GM12872 (cell line): ENCODE measurements around the gene LIN54.

Experiments
- TF ChIP-seq, protein P1 (sequence below): IDR thresholded peaks from 3 replicates; pipeline ENCODE4 v1.5.1; 2011; ENCODE audit warnings: low read depth, mild to moderate bottlenecking, low read length, moderate library complexity; ENCODE audit not compliant: insufficient read depth

Gene LIN54

GRCh38 chr4:83034630-83035494 lies 24.2 kb upstream of the LIN54 start, which contains the start of gene COPS4:
TSS of gene COPS4 (plus strand) at chr4:83035183. CDS start at chr4:83035225, 42 bp downstream.
- TF ChIP-seq, protein P1, sequence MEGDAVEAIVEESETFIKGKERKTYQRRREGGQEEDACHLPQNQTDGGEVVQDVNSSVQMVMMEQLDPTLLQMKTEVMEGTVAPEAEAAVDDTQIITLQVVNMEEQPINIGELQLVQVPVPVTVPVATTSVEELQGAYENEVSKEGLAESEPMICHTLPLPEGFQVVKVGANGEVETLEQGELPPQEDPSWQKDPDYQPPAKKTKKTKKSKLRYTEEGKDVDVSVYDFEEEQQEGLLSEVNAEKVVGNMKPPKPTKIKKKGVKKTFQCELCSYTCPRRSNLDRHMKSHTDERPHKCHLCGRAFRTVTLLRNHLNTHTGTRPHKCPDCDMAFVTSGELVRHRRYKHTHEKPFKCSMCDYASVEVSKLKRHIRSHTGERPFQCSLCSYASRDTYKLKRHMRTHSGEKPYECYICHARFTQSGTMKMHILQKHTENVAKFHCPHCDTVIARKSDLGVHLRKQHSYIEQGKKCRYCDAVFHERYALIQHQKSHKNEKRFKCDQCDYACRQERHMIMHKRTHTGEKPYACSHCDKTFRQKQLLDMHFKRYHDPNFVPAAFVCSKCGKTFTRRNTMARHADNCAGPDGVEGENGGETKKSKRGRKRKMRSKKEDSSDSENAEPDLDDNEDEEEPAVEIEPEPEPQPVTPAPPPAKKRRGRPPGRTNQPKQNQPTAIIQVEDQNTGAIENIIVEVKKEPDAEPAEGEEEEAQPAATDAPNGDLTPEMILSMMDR, result no peak

GRCh38 chr4:83029688-83030087 lies 19.1 kb upstream of the LIN54 start:
- TF ChIP-seq, protein P1, result no peak

DNA sequence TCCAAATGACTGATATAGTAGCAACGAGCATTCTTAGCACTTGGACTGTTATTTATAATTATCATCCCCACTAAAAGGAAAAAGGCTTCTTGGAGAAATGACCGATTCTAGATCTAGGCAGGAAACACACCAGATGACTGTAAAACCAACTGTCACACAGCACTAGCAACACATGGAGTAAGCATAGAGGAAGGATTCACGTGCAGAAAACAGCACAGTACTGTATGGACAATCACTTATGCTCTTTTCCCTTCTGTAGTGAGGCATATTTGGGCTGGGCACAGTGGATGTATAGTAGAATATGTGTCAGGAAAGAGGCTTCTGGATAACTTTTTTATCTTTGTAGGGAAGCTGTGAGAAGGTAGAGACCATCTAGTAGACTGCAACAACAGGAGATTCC lies 18.4 kb upstream of the LIN54 start:
- TF ChIP-seq, protein P1, result no peak

DNA sequence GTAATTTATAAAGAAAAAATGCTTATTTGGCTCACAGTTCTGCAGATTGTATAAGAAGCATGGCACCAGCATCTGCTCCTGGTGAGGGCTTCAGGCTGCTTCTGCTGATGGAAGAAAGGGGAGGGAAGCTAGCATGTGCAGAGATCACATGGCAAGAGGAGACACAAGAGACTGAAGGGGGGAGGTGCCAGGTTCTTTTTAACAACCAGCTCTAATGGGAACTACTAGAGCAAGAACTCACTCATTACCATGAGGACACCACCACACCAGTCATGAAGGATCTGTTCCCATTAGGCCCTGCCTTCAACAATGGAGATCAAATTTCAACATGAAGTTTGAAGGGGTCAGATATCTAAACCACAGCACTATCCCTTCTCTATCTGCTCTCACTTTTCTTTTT lies 14.9 kb upstream of the LIN54 start:
- TF ChIP-seq, protein P1, result no peak

- TF ChIP-seq, protein P1, result no peak
Observed at GRCh38 chr4:83024233-83024632, 13.6 kb upstream of the LIN54 start.

GRCh38 chr4:83022724-83023450 lies 12.3 kb upstream of the LIN54 start:
- TF ChIP-seq, protein P1, result no peak

DNA sequence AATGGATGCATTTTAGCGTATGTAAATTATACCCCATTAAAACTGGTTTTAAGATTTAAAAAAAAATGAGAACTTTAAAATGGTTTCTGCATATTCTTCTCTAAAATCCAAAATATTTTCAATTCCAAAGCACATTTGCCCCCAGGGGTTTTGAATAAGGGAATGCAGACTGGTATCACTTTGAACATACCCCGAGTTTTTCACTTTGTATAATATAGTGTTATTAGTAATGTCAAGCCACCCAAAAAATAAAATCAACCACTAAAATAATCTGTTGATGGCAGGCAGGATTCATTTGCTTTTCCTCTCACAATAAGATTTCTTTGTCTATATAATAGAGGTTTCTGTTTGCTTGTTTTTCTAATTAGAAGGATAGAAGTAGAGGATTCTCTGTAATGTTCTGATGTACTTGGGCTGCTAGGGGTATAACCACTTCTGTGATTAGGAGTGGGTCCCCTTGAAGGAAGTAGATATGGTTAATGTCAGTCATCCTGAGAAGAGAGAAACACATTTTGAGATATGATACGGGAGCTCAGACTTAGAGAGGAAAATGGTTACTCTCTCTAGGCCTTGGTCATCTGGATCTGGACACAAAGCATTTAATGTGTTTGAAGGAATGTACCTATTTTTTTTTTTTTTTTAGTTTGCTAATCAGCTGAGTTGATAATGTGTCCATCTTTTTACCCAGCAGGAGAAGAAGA lies 9.3 kb upstream of the LIN54 start:
- TF ChIP-seq, protein P1, result no peak
